Measurements from ENCODE around the gene DRAM2. TPM values are rescaled to one million over a fixed set of nuclear protein-coding genes. Genes with fewer than 3 reads are reported as not detected.

Gene DRAM2
- total and polyA plus RNA-seq, 2 of the 13 experiments (the other 11 are each of a cell fraction or from before 2014, with no cell fraction given): 33.2 to 123 TPM

GRCh38 chr1:111139324-111139955 is 453 bp downstream of the DRAM2 start (continued):
- TF ChIP-seq ZNF766 (CRISPR knock-in tag; IDR thresholded peaks at IDR 0.05; ENCODE audit: borderline replicate concordance): no peak
- TF ChIP-seq SIN3A (IDR thresholded peaks at IDR 0.05; ENCODE audit: borderline replicate concordance, low read depth, low read length): no peak
- no peak for TF ChIP-seq ZNF883 (CRISPR knock-in tag; IDR thresholded peaks at IDR 0.05; ENCODE audit: not compliant biosample characterization)
- TF ChIP-seq MXD1 (CRISPR knock-in tag; IDR thresholded peaks at IDR 0.05): no peak
- no peak for TF ChIP-seq ZNF567 (CRISPR knock-in tag; IDR thresholded peaks at IDR 0.05; ENCODE audit: borderline replicate concordance)
- no peak for TF ChIP-seq ZNF644 (CRISPR knock-in tag; IDR thresholded peaks at IDR 0.05; ENCODE audit: low read depth)
- TF ChIP-seq ZNF687 (CRISPR knock-in tag; IDR thresholded peaks at IDR 0.05): no peak
- no peak for TF ChIP-seq TSC22D2 (CRISPR knock-in tag; IDR thresholded peaks at IDR 0.05; ENCODE audit: borderline replicate concordance)
- TF ChIP-seq ZNF891 (CRISPR knock-in tag; IDR thresholded peaks at IDR 0.05): no peak
- no peak for TF ChIP-seq EED (CRISPR knock-in tag; IDR thresholded peaks at IDR 0.05)
- TF ChIP-seq KLF11 (CRISPR knock-in tag; IDR thresholded peaks at IDR 0.05): no peak
- no peak for TF ChIP-seq ZNF230 (CRISPR knock-in tag; IDR thresholded peaks at IDR 0.05)
- no peak for TF ChIP-seq ZNF253 (CRISPR knock-in tag; IDR thresholded peaks at IDR 0.05; ENCODE audit: borderline replicate concordance)
- 0 out of 2 replicates have a peak, but pooled peaks have one; percentile 67 for TF ChIP-seq ZNF780A (CRISPR knock-in tag; IDR thresholded peaks at IDR 0.05)
- TF ChIP-seq ZBTB21 (CRISPR knock-in tag; IDR thresholded peaks at IDR 0.05): no peak
- no peak for TF ChIP-seq ZNF451 (CRISPR knock-in tag; IDR thresholded peaks at IDR 0.05)
- no peak for TF ChIP-seq ZNF430 (CRISPR knock-in tag; IDR thresholded peaks at IDR 0.05)
- TF ChIP-seq ZMYM4 (CRISPR knock-in tag; IDR thresholded peaks at IDR 0.05): no peak
- TF ChIP-seq SOX13 (IDR thresholded peaks at IDR 0.05): no peak
- no peak for TF ChIP-seq SOX13 (CRISPR knock-in tag; conservative IDR thresholded peaks at IDR 0.05 in 1 of 2, IDR thresholded peaks at IDR 0.05 in 1 of 2)
- TF ChIP-seq SP4 (CRISPR knock-in tag; IDR thresholded peaks at IDR 0.05): 0 out of 2 replicates have a peak, but pooled peaks have one; percentile 11
- TF ChIP-seq CHD2 (IDR thresholded peaks at IDR 0.05; ENCODE audit: low read depth, low read length): peak; percentile 70; the same call in 1 of the 2 replicates
- TF ChIP-seq ATAD3A (CRISPR knock-in tag; IDR thresholded peaks at IDR 0.05): no peak
- no peak for TF ChIP-seq PRDM10 (CRISPR knock-in tag; IDR thresholded peaks at IDR 0.05; ENCODE audit: low read depth)
